ENCODE data around the gene HOXC13. TPM values are rescaled to one million over a fixed set of nuclear protein-coding genes. Genes with fewer than 3 reads are reported as not detected.

HOXC13 gene, protein sequence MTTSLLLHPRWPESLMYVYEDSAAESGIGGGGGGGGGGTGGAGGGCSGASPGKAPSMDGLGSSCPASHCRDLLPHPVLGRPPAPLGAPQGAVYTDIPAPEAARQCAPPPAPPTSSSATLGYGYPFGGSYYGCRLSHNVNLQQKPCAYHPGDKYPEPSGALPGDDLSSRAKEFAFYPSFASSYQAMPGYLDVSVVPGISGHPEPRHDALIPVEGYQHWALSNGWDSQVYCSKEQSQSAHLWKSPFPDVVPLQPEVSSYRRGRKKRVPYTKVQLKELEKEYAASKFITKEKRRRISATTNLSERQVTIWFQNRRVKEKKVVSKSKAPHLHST
- total RNA-seq (0.20 and 0.40 TPM in 2 replicates), polyA plus RNA-seq (0.06 and 0.69 TPM in 2 replicates)

DNA sequence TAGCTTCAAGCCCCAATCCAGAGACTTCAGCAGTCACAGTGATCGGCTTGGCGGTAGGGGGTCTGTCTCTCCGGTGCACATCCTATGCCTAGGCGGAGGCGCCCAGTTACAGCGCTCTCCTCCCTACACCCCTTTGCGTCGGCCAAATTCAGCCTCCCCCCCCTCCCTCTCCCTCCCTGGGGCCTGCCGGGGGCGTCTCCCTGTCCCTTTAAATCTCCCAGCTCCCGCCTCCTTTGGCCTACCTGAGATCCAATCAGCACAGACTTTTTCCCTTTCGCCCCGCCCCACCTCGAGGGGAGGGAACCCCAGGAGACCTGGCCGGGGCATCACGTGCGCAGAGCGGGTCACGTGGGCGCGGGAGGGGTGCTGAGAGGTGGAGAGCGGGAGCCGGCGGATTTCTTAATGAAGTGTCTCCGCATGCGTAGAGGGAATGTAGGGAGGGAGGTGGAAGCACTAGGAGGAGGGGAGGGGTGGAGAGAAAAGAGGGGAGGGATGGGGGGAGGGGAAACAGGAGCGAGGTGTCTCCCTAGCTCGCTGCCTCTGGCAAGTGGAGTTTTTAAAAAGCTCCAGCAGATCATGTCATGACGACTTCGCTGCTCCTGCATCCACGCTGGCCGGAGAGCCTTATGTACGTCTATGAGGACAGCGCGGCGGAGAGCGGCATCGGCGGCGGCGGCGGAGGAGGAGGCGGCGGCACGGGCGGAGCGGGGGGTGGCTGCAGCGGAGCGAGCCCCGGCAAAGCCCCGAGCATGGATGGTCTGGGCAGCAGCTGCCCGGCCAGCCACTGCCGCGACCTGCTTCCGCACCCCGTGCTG lies at the start of gene HOXC13:
Gene HOXC13 (plus strand): TSS at position 506 of the 815 bp plus-strand sequence. CDS start 76 bp downstream, at position 582.
- peak; percentile 88 for DNase-seq (ENCODE audit: low spot score)
- Histone ChIP-seq H3K4me2 (peak within 1 kb of the TSS; percentile 72), H3K4me3 (no peak within 1 kb of the TSS)

DNA sequence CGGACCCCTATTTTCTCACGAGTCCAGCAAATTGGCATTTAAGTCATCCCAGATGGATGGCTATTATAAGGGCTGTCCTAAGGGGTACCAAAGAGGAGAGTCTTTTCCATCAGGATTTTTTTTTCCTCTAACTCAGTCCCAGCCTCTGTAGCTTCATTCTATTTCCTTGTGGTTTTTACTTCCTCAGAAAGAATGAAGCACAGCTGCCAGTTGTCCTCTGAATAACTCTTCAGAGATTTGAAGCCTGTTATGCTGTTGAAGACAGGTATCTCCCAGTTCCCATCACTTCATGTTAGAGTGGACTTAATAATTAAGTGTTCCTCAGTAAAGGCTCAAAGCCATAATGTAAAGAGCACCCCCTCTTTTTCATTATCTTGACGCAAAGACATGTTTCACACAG lies 48.5 kb upstream of the HOXC13 start:
- Histone ChIP-seq H3K4me2 (no peak overlapping the region), H3K27me3 (peaks cover 53% of the 10 kb centered on the region), H3K9me2 (replicated peaks; ENCODE audit: insufficient read depth) (no peaks in the 10 kb centered on the region), H3K36me3 (replicated peaks; ENCODE audit: insufficient read depth, low read depth) (no peaks in the 10 kb centered on the region), H2AFZ (no peak overlapping the region), H4K20me1 (ENCODE audit: insufficient read depth, poor library complexity, severe bottlenecking) (no peaks in the 10 kb centered on the region), H3K9me3 (ENCODE audit: low read depth) (no peaks in the 10 kb centered on the region), H3K4me3 (no peak overlapping the region), H3K4me1 (ENCODE audit: insufficient read depth) (no peaks in the 10 kb centered on the region), H3K79me2 (no peaks in the 10 kb centered on the region), H3K27ac (no peak overlapping the region)
- DNase-seq (ENCODE audit: low spot score), result no peak
- 91% methylated on average over 3 of the region's 3 CpGs for WGBS (ENCODE audit: low lambda C conversion rate, missing lambda C conversion rate)
- TF ChIP-seq EZH2phosphoT487 (IDR thresholded peaks at IDR 0.05; ENCODE audit: low read depth, severe bottlenecking, unreplicated experiment), result no peak
- TF ChIP-seq CTCF (IDR thresholded peaks at IDR 0.05; ENCODE audit: poor library complexity), result no peak
- TF ChIP-seq EZH2 (IDR thresholded peaks at IDR 0.05; ENCODE audit: borderline replicate concordance), result no peak

More for the DNA sequence above, at the start of gene HOXC13:
- no peaks in the 10 kb centered on the region for H3K79me2 ChIP-seq
- peaks cover 99% of the 10 kb centered on the region for H3K27me3 ChIP-seq
- no peaks in the 10 kb centered on the region for H3K36me3 ChIP-seq (replicated peaks; ENCODE audit: insufficient read depth, low read depth)
- no peaks in the 10 kb centered on the region for H3K9me2 ChIP-seq (replicated peaks; ENCODE audit: insufficient read depth)
- no peaks in the 10 kb centered on the region for H3K4me1 ChIP-seq (ENCODE audit: insufficient read depth)
- H3K9me3 ChIP-seq (ENCODE audit: low read depth), result no peaks in the 10 kb centered on the region
- H2AFZ ChIP-seq, result no peak within 1 kb of the TSS
- no peak for TF ChIP-seq CTCF (IDR thresholded peaks at IDR 0.05; ENCODE audit: poor library complexity)
- peak; percentile 36 for TF ChIP-seq EZH2phosphoT487 (IDR thresholded peaks at IDR 0.05; ENCODE audit: low read depth, severe bottlenecking, unreplicated experiment)
- TF ChIP-seq EZH2 (IDR thresholded peaks at IDR 0.05; ENCODE audit: borderline replicate concordance), result peak; percentile 26
- WGBS (ENCODE audit: low lambda C conversion rate, missing lambda C conversion rate), result 6% methylated on average over 26 of the region's 56 CpGs
- H3K27ac ChIP-seq, result no peak within 1 kb of the TSS
- H4K20me1 ChIP-seq (ENCODE audit: insufficient read depth, poor library complexity, severe bottlenecking), result no peaks in the 10 kb centered on the region

GRCh38 chr12:53892762-53893395 lies 45.8 kb upstream of the HOXC13 start:
- no peak overlapping the region for H3K4me2 ChIP-seq
- no peaks in the 10 kb centered on the region for H3K79me2 ChIP-seq
- TF ChIP-seq CTCF (IDR thresholded peaks at IDR 0.05; ENCODE audit: poor library complexity), result no peak
- TF ChIP-seq EZH2 (IDR thresholded peaks at IDR 0.05; ENCODE audit: borderline replicate concordance), result no peak
- TF ChIP-seq EZH2phosphoT487 (IDR thresholded peaks at IDR 0.05; ENCODE audit: low read depth, severe bottlenecking, unreplicated experiment), result no peak
- peaks cover 59% of the 10 kb centered on the region for H3K27me3 ChIP-seq
- H3K36me3 ChIP-seq (replicated peaks; ENCODE audit: insufficient read depth, low read depth), result no peaks in the 10 kb centered on the region
- no peaks in the 10 kb centered on the region for H3K9me2 ChIP-seq (replicated peaks; ENCODE audit: insufficient read depth)
- H3K4me3 ChIP-seq, result no peak overlapping the region
- H3K9me3 ChIP-seq (ENCODE audit: low read depth), result no peaks in the 10 kb centered on the region
- no peak overlapping the region for H2AFZ ChIP-seq
- H3K27ac ChIP-seq, result no peak overlapping the region
- H4K20me1 ChIP-seq (ENCODE audit: insufficient read depth, poor library complexity, severe bottlenecking), result no peaks in the 10 kb centered on the region
- no peak for DNase-seq (ENCODE audit: low spot score)
- WGBS (ENCODE audit: low lambda C conversion rate, missing lambda C conversion rate), result 73% methylated on average over 3 of the region's 3 CpGs
- H3K4me1 ChIP-seq (ENCODE audit: insufficient read depth), result no peaks in the 10 kb centered on the region
